Measurements from ENCODE around the gene SLIT3.

The SLIT3 gene

GRCh38 chr5:168707716-168708695 is 592.9 kb downstream of the SLIT3 start:
- TF ChIP-seq, protein P1, sequence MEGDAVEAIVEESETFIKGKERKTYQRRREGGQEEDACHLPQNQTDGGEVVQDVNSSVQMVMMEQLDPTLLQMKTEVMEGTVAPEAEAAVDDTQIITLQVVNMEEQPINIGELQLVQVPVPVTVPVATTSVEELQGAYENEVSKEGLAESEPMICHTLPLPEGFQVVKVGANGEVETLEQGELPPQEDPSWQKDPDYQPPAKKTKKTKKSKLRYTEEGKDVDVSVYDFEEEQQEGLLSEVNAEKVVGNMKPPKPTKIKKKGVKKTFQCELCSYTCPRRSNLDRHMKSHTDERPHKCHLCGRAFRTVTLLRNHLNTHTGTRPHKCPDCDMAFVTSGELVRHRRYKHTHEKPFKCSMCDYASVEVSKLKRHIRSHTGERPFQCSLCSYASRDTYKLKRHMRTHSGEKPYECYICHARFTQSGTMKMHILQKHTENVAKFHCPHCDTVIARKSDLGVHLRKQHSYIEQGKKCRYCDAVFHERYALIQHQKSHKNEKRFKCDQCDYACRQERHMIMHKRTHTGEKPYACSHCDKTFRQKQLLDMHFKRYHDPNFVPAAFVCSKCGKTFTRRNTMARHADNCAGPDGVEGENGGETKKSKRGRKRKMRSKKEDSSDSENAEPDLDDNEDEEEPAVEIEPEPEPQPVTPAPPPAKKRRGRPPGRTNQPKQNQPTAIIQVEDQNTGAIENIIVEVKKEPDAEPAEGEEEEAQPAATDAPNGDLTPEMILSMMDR (conservative IDR thresholded peaks at IDR 0.05; ENCODE audit: low read depth, low read length): no peak
- H3K4me3 ChIP-seq (ENCODE audit: low read depth, low read length): no peak overlapping the region

GRCh38 chr5:168706655-168707069 is 594.3 kb downstream of the SLIT3 start:
- H3K4me3 ChIP-seq (ENCODE audit: low read depth, low read length): no peak overlapping the region
- DNase-seq (ENCODE audit: low read depth): peak; percentile 64
- TF ChIP-seq, protein P1 (conservative IDR thresholded peaks at IDR 0.05; ENCODE audit: low read depth, low read length): peak; percentile 78

More at GRCh38 chr5:168707716-168708695, 592.9 kb downstream of the SLIT3 start:
- no peak for DNase-seq (ENCODE audit: low read depth)

GRCh38 chr5:168705321-168705720 is 595.6 kb downstream of the SLIT3 start:
- TF ChIP-seq, protein P1 (conservative IDR thresholded peaks at IDR 0.05; ENCODE audit: low read depth, low read length): no peak
- H3K4me3 ChIP-seq (ENCODE audit: low read depth, low read length): no peak overlapping the region
- no peak for DNase-seq (ENCODE audit: low read depth)

- no peak overlapping the region for H3K4me3 ChIP-seq (ENCODE audit: low read depth, low read length)
- TF ChIP-seq, protein P1 (conservative IDR thresholded peaks at IDR 0.05; ENCODE audit: low read depth, low read length): no peak
- no peak for DNase-seq (ENCODE audit: low read depth)
Measured at GRCh38 chr5:168702511-168702910, 598.4 kb downstream of the SLIT3 start.

DNA sequence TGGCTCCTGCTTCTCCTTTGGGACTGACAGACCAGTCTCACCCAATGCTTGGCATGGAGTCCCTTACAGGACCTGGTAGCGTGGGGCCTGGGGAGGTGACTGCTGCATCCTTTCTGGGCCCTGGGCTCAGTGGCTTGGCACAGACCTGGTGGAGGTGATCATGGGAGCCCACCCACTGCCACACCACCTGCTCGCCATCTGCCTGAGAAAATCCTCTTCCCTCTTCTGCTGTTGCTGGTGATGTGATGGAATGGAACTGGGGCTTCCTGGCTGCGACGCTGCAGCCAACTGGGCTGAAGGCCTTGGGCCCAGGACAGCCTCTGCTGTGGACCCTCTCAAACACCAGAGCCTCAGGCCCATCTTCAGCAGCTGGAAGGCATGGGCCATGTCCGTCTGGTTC is 599.3 kb downstream of the SLIT3 start:
- H3K4me3 ChIP-seq (ENCODE audit: low read depth, low read length): no peak overlapping the region
- no peak for DNase-seq (ENCODE audit: low read depth)
- TF ChIP-seq, protein P1 (conservative IDR thresholded peaks at IDR 0.05; ENCODE audit: low read depth, low read length): no peak

DNA sequence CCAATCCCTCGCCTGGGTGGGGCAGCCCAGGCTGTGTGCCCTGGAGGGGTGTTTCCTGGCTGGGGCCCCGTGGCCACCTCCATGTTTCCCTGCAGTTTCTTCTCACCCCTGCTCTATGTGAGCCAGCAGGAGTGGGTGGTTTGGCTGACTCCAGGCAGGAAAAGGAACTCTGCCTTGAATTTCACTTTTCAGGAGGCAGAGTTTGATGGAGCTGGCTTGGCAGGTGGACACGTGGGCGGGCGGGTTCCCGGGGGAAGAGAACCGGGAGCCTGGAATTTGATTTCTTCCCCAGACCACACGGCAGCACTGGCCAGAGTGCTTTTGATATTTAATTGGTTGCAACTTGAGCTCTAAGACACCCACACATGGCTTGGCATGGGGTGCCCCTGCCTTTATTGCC is 601.9 kb downstream of the SLIT3 start:
- no peak overlapping the region for H3K4me3 ChIP-seq (ENCODE audit: low read depth, low read length)
- DNase-seq (ENCODE audit: low read depth): no peak
- TF ChIP-seq, protein P1 (conservative IDR thresholded peaks at IDR 0.05; ENCODE audit: low read depth, low read length): no peak
